ENCODE measurements around the gene ZNF469. TPM values are rescaled to one million over a fixed set of nuclear protein-coding genes. Genes with fewer than 3 reads are reported as not detected.

The ZNF469 gene
- polyA plus RNA-seq, 1 donor = 1.0 TPM

DNA sequence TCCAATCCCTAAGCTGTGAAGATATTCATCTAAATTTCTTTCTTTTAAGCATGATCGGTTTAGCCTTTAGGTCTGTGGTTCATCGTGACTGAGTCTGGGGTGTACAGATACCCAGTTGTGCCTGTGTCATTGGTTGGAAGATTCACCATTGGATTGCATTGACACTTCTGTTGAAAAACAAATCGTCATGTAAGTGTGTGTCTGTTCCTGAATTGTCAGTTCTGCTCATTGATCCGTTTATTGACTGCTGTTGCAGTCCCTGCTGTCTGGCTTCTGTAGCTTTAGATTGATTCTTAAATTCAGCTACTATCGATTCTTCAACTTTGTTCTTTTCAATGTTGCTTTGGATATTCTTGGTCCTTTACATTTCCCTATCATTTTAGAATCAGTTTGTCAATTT is 21.0 kb upstream of the ZNF469 start:
- no peaks in the 10 kb centered on the region for H3K9me3 ChIP-seq (ENCODE audit: control insufficient read depth, low read depth, low read length)
- no peak overlapping the region for H3K27ac ChIP-seq (ENCODE audit: low read length)
- 83% methylated on average over 1 of the region's 5 CpGs for WGBS (ENCODE audit: insufficient coverage, low lambda C conversion rate)
- H3K4me3 ChIP-seq (ENCODE audit: low read length) = no peak overlapping the region
- H3K4me1 ChIP-seq (ENCODE audit: control insufficient read depth, insufficient read depth, low read length) = no peaks in the 10 kb centered on the region
- no peaks in the 10 kb centered on the region for H3K27me3 ChIP-seq (ENCODE audit: control insufficient read depth, insufficient read depth, low read length)
- no peaks in the 10 kb centered on the region for H3K36me3 ChIP-seq (ENCODE audit: control insufficient read depth, insufficient read depth, low read length)
- DNase-seq = no peak

DNA sequence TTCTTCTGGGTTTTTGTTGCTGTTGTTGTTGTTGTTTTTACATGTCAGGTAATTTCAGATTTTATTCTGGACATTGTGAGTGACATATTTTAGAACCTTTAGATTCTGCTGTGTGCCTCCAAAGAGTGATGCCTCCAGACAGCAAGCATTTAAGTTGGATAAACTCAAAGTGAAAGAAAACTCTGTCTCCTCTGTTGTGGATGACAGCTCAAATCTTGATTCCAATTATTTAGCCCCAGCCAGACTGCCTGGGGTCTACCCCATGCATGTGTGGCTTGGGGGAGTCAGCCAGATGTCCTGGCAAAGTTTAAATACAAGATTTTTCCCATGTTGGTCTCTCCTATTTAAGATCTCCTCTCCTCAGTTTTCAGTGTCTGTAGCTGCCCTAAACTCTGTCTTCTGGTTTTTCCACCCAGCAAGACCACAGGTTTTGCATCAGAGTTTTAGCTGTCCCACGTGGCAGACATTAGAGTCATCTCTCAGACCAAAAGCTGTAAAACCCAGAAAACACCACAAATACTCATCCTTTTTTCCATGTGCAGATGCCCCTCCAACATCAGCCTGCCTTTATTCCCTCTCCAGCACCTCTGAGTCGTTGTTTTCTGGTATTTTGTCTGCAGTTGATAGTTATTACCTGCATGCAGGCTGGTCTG is 19.4 kb upstream of the ZNF469 start:
- no CpG with 5 or more reads among the region's 2 CpGs for WGBS (ENCODE audit: insufficient coverage, low lambda C conversion rate)
- Histone ChIP-seq H3K9me3 (ENCODE audit: control insufficient read depth, low read depth, low read length) (no peaks in the 10 kb centered on the region), H3K4me1 (ENCODE audit: control insufficient read depth, insufficient read depth, low read length) (no peaks in the 10 kb centered on the region), H3K36me3 (ENCODE audit: control insufficient read depth, insufficient read depth, low read length) (no peaks in the 10 kb centered on the region), H3K27me3 (ENCODE audit: control insufficient read depth, insufficient read depth, low read length) (no peaks in the 10 kb centered on the region), H3K27ac (ENCODE audit: low read length) (no peak overlapping the region), H3K4me3 (ENCODE audit: low read length) (no peak overlapping the region)
- no peak for DNase-seq

DNA sequence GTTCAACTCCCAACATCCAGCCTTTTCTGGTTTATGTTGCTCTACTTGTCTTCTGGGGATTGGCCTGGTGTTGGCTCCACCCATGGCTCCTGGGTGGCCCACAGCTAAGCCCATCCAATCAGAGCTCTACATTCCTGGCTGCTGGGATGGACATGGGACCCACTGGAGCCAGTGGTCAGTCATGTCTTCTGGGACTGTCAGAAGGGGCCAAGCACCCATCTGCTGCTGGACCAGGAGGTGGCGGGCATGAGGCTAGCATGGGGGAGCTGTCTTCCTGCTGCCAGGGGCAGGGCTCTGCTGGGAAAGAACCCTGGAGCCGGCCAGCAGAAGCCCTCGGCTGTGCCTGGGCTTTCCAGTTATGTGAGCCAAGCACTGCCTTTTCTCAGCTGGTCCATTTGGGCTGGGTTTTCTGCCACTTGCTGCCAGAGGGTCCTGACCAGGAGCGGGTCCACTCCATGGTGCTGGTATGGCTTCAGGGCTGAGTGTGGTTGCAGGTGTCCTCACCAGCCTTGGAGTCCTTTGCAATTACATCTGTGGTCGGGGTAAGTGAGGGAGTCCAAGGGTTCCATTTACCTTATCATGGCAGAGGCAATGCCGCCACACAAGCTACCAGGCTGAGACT is 17.4 kb upstream of the ZNF469 start:
- H3K27ac ChIP-seq (ENCODE audit: low read length) = no peak overlapping the region
- H3K4me1 ChIP-seq (ENCODE audit: control insufficient read depth, insufficient read depth, low read length) = no peaks in the 10 kb centered on the region
- DNase-seq = no peak
- no CpG with 5 or more reads among the region's 6 CpGs for WGBS (ENCODE audit: insufficient coverage, low lambda C conversion rate)
- H3K27me3 ChIP-seq (ENCODE audit: control insufficient read depth, insufficient read depth, low read length) = no peaks in the 10 kb centered on the region
- no peak overlapping the region for H3K4me3 ChIP-seq (ENCODE audit: low read length)
- H3K9me3 ChIP-seq (ENCODE audit: control insufficient read depth, low read depth, low read length) = no peaks in the 10 kb centered on the region
- H3K36me3 ChIP-seq (ENCODE audit: control insufficient read depth, insufficient read depth, low read length) = no peaks in the 10 kb centered on the region

DNA sequence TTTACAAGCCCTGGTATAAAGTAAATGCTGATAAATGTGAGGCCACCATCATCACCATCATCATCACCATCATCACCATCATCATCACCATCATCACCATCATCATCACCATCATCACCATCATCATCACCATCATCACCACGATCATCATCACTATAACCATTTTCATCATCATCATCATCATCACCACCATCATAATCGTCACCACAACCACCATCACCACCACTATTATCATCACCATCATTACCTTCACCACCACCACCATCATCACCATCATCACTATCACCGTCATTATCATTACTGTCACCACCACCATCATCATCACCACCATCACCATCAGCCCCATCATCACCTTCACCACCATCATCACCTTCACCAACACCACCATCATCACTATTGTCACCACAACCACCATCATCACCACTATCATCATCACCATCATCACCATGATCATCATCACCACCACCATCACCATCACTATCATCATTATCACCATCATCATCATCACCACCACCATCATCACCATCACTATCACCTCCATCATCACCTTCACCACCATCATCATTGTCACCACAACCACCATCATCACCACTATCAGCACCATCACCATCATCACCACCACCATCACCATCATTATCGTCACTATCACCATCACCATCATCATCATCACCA is 16.6 kb upstream of the ZNF469 start:
- no peak for DNase-seq
- H3K27me3 ChIP-seq (ENCODE audit: control insufficient read depth, insufficient read depth, low read length) = no peaks in the 10 kb centered on the region
- no peak overlapping the region for H3K27ac ChIP-seq (ENCODE audit: low read length)
- no peaks in the 10 kb centered on the region for H3K4me1 ChIP-seq (ENCODE audit: control insufficient read depth, insufficient read depth, low read length)
- H3K9me3 ChIP-seq (ENCODE audit: control insufficient read depth, low read depth, low read length) = no peaks in the 10 kb centered on the region
- no peaks in the 10 kb centered on the region for H3K36me3 ChIP-seq (ENCODE audit: control insufficient read depth, insufficient read depth, low read length)
- no peak overlapping the region for H3K4me3 ChIP-seq (ENCODE audit: low read length)
- WGBS (ENCODE audit: insufficient coverage, low lambda C conversion rate) = 78% methylated on average over 2 of the region's 4 CpGs

DNA sequence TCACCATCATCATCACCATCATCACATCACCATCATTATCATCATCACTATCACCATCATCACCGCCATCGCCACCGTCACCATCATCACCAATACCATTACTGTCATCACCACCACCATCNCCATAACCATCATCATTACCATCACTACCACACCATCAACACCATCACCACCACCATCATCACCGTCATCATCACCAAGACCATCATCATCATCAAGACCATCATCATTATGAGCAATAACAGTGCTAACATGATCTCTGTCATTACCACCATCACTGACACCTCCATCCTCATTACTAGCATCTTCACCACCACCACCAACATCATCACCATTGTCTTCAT is 16.1 kb upstream of the ZNF469 start:
- DNase-seq = no peak
- WGBS (ENCODE audit: insufficient coverage, low lambda C conversion rate) = 100% methylated on average over 3 of the region's 4 CpGs
- H3K9me3 ChIP-seq (ENCODE audit: control insufficient read depth, low read depth, low read length) = no peaks in the 10 kb centered on the region

DNA sequence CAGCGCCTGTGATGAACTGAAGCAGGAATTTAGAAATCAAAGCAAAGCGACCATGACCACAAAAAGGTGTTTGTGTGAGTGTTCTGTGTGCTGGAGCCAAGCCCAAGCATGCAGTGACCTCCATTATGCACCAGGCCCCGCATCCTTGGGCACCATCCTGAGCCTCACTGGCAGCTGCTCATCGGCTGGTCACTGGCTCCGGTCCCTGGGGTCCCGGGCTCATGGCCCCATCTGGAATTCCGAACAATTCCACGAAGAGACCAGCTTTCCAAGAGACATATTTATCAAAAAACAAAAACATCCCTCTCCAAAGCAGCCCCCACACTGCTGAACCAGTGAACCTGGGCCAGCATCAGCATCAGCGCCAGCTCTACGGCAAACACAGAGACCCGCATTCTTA is 15.2 kb upstream of the ZNF469 start:
- Histone ChIP-seq H3K4me3 (ENCODE audit: low read length) (no peak overlapping the region), H3K27ac (ENCODE audit: low read length) (no peak overlapping the region), H3K4me1 (ENCODE audit: control insufficient read depth, insufficient read depth, low read length) (no peaks in the 10 kb centered on the region), H3K9me3 (ENCODE audit: control insufficient read depth, low read depth, low read length) (no peaks in the 10 kb centered on the region), H3K36me3 (ENCODE audit: control insufficient read depth, insufficient read depth, low read length) (no peaks in the 10 kb centered on the region), H3K27me3 (ENCODE audit: control insufficient read depth, insufficient read depth, low read length) (no peaks in the 10 kb centered on the region)
- DNase-seq = no peak
- WGBS (ENCODE audit: insufficient coverage, low lambda C conversion rate) = no CpG with 5 or more reads among the region's 11 CpGs

More for the DNA sequence above, 16.1 kb upstream of the ZNF469 start:
- no peak overlapping the region for H3K27ac ChIP-seq (ENCODE audit: low read length)
- H3K36me3 ChIP-seq (ENCODE audit: control insufficient read depth, insufficient read depth, low read length) = no peaks in the 10 kb centered on the region
- no peaks in the 10 kb centered on the region for H3K27me3 ChIP-seq (ENCODE audit: control insufficient read depth, insufficient read depth, low read length)
- no peak overlapping the region for H3K4me3 ChIP-seq (ENCODE audit: low read length)
- no peaks in the 10 kb centered on the region for H3K4me1 ChIP-seq (ENCODE audit: control insufficient read depth, insufficient read depth, low read length)

DNA sequence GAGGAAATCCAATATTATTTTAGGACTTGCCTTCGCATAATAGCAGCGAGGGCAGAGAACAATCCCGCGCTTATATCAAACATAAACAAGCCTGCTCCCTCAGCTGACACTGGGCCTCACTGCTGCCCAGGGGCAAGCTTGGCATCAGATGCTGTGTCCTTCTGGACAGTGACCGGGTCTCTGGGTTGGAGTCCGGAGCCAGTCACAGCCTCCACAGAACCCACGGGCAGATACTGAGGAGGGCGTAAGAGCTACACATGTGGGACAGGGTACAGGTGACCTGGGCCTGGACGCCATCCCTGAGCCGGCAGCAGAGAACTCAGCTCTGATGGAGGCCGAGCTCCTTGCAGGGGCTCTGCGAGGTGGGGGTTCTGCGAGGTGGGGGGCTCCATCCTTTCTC is 14.7 kb upstream of the ZNF469 start:
- Histone ChIP-seq H3K36me3 (ENCODE audit: control insufficient read depth, insufficient read depth, low read length) (no peaks in the 10 kb centered on the region), H3K4me3 (ENCODE audit: low read length) (no peak overlapping the region), H3K27me3 (ENCODE audit: control insufficient read depth, insufficient read depth, low read length) (no peaks in the 10 kb centered on the region), H3K4me1 (ENCODE audit: control insufficient read depth, insufficient read depth, low read length) (no peaks in the 10 kb centered on the region), H3K9me3 (ENCODE audit: control insufficient read depth, low read depth, low read length) (no peaks in the 10 kb centered on the region), H3K27ac (ENCODE audit: low read length) (no peak overlapping the region)
- no CpG with 5 or more reads among the region's 13 CpGs for WGBS (ENCODE audit: insufficient coverage, low lambda C conversion rate)
- DNase-seq = no peak

DNA sequence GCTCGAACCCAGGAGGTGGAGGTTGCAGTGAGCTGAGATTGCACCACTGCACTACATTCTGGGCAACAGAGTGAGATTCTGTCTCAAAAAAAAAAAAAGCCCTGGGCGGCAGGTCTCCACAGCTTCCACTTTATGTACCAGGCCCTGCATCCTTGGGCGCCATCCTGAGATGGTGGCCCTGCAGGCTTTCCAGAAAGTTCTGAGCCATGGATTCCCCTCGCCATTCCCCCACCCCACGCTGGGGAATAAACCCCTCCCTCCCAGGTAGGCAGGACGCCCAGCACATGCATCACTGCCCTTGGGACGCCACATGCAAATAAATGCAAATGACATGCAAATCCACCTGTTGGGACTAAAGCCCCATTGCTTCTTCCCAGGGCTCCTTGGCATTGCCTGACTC is 13.8 kb upstream of the ZNF469 start:
- Histone ChIP-seq H3K9me3 (ENCODE audit: control insufficient read depth, low read depth, low read length) (no peaks in the 10 kb centered on the region), H3K4me1 (ENCODE audit: control insufficient read depth, insufficient read depth, low read length) (no peaks in the 10 kb centered on the region), H3K27ac (ENCODE audit: low read length) (no peak overlapping the region), H3K4me3 (ENCODE audit: low read length) (no peak overlapping the region), H3K36me3 (ENCODE audit: control insufficient read depth, insufficient read depth, low read length) (no peaks in the 10 kb centered on the region), H3K27me3 (ENCODE audit: control insufficient read depth, insufficient read depth, low read length) (no peaks in the 10 kb centered on the region)
- WGBS (ENCODE audit: insufficient coverage, low lambda C conversion rate) = no CpG with 5 or more reads among the region's 7 CpGs
- no peak for DNase-seq

DNA sequence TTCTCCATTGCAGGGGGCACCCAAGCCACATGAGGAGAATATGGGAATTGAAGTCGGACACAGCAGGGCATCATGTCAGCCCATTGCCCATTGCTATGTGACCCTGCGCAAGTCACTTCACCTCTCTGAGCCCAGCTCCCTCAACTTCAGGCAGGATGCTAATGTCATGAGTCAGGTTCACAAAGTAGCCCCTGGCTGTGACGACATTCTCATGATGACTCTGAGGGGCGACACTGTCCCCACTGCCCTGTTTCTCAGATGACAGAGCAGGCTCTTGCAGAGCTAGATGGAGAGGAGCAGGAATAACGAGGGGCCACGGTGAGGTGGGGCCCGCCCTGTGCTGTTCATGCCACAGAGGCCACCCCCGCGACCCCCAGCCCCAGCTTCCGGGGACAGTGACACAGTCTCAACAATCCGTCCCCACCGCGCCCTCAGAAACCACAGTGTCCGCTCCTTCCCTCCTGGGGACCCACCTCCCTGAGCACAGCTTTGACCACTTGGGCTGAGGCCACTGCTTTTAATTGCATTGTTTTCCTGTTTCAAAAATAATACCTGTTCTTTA is 13.2 kb upstream of the ZNF469 start:
- no peak for DNase-seq
- no CpG with 5 or more reads among the region's 14 CpGs for WGBS (ENCODE audit: insufficient coverage, low lambda C conversion rate)
- Histone ChIP-seq H3K4me3 (ENCODE audit: low read length) (no peak overlapping the region), H3K27me3 (ENCODE audit: control insufficient read depth, insufficient read depth, low read length) (no peaks in the 10 kb centered on the region), H3K9me3 (ENCODE audit: control insufficient read depth, low read depth, low read length) (no peaks in the 10 kb centered on the region), H3K27ac (ENCODE audit: low read length) (no peak overlapping the region), H3K4me1 (ENCODE audit: control insufficient read depth, insufficient read depth, low read length) (no peaks in the 10 kb centered on the region), H3K36me3 (ENCODE audit: control insufficient read depth, insufficient read depth, low read length) (no peaks in the 10 kb centered on the region)

DNA sequence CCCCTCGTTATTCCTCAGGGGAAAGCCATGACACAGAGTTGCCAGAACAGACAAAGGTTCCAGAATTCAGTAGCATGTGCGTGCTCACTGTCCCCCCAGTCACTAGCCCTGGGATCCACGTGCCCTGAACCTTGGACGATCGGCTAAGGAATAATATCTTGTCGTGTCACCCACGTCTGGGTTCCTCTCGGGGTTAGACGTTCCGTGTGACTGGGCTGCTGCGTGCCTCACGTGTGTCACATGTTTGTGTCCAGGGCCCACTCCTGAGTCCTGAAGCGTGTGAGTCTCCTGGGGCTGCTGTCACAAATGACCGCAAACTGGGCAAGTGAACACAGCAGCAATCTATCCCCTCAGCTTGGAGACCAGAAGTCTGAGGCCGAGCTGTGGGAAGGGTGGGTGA is 12.4 kb upstream of the ZNF469 start:
- Histone ChIP-seq H3K36me3 (ENCODE audit: control insufficient read depth, insufficient read depth, low read length) (no peaks in the 10 kb centered on the region), H3K9me3 (ENCODE audit: control insufficient read depth, low read depth, low read length) (no peaks in the 10 kb centered on the region), H3K4me1 (ENCODE audit: control insufficient read depth, insufficient read depth, low read length) (no peaks in the 10 kb centered on the region), H3K4me3 (ENCODE audit: low read length) (no peak overlapping the region), H3K27me3 (ENCODE audit: control insufficient read depth, insufficient read depth, low read length) (no peaks in the 10 kb centered on the region), H3K27ac (ENCODE audit: low read length) (no peak overlapping the region)
- WGBS (ENCODE audit: insufficient coverage, low lambda C conversion rate) = no CpG with 5 or more reads among the region's 15 CpGs
- no peak for DNase-seq

All from large intestine (tissue), 3 donors.